Measurements from ENCODE around the gene MYLIP.

DNA sequence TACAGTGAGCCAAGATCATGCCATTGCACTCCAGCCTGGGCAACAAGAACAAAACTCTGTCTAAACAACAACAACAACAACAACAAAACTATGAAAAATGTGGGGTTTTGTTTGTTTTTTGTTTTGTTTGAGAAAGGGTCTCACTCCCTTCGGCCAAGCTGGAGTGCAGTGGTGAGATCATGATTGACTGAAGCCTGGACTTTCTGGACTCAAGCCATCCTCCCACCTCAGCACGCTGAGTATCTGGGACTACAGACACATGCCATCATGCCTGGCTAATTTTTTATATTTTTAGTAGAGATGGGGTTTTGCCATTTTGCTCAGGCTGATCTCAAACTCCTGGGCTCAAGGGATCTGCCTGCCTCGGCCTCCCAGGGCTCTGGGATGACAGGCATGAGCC, 2.8 kb upstream of the MYLIP start:
- TF ChIP-seq, protein P1, sequence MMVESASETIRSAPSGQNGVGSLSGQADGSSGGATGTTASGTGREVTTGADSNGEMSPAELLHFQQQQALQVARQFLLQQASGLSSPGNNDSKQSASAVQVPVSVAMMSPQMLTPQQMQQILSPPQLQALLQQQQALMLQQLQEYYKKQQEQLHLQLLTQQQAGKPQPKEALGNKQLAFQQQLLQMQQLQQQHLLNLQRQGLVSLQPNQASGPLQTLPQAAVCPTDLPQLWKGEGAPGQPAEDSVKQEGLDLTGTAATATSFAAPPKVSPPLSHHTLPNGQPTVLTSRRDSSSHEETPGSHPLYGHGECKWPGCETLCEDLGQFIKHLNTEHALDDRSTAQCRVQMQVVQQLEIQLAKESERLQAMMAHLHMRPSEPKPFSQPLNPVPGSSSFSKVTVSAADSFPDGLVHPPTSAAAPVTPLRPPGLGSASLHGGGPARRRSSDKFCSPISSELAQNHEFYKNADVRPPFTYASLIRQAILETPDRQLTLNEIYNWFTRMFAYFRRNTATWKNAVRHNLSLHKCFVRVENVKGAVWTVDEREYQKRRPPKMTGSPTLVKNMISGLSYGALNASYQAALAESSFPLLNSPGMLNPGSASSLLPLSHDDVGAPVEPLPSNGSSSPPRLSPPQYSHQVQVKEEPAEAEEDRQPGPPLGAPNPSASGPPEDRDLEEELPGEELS (CRISPR knock-in tag; IDR thresholded peaks at IDR 0.05): no peak
- TF ChIP-seq RELA (CRISPR knock-in tag; IDR thresholded peaks at IDR 0.05; ENCODE audit: borderline replicate concordance) (no peak), FOXJ3 (CRISPR knock-in tag; IDR thresholded peaks at IDR 0.05; ENCODE audit: borderline replicate concordance) (no peak), TEAD4 (CRISPR knock-in tag; IDR thresholded peaks at IDR 0.05) (no peak), JUN (CRISPR knock-in tag; IDR thresholded peaks at IDR 0.05) (no peak), CBFB (CRISPR knock-in tag; IDR thresholded peaks at IDR 0.05; ENCODE audit: low read depth) (no peak), ESRRA (CRISPR knock-in tag; IDR thresholded peaks at IDR 0.05; ENCODE audit: borderline replicate concordance) (no peak), NR1H2 (CRISPR knock-in tag; IDR thresholded peaks at IDR 0.05) (no peak)
- TF ChIP-seq, protein P2, sequence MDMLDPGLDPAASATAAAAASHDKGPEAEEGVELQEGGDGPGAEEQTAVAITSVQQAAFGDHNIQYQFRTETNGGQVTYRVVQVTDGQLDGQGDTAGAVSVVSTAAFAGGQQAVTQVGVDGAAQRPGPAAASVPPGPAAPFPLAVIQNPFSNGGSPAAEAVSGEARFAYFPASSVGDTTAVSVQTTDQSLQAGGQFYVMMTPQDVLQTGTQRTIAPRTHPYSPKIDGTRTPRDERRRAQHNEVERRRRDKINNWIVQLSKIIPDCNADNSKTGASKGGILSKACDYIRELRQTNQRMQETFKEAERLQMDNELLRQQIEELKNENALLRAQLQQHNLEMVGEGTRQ (CRISPR knock-in tag; IDR thresholded peaks at IDR 0.05): no peak
- TF ChIP-seq, protein P3, sequence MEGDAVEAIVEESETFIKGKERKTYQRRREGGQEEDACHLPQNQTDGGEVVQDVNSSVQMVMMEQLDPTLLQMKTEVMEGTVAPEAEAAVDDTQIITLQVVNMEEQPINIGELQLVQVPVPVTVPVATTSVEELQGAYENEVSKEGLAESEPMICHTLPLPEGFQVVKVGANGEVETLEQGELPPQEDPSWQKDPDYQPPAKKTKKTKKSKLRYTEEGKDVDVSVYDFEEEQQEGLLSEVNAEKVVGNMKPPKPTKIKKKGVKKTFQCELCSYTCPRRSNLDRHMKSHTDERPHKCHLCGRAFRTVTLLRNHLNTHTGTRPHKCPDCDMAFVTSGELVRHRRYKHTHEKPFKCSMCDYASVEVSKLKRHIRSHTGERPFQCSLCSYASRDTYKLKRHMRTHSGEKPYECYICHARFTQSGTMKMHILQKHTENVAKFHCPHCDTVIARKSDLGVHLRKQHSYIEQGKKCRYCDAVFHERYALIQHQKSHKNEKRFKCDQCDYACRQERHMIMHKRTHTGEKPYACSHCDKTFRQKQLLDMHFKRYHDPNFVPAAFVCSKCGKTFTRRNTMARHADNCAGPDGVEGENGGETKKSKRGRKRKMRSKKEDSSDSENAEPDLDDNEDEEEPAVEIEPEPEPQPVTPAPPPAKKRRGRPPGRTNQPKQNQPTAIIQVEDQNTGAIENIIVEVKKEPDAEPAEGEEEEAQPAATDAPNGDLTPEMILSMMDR (IDR thresholded peaks at IDR 0.05): no peak
- TF ChIP-seq, protein P4, sequence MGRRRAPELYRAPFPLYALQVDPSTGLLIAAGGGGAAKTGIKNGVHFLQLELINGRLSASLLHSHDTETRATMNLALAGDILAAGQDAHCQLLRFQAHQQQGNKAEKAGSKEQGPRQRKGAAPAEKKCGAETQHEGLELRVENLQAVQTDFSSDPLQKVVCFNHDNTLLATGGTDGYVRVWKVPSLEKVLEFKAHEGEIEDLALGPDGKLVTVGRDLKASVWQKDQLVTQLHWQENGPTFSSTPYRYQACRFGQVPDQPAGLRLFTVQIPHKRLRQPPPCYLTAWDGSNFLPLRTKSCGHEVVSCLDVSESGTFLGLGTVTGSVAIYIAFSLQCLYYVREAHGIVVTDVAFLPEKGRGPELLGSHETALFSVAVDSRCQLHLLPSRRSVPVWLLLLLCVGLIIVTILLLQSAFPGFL (CRISPR knock-in tag; IDR thresholded peaks at IDR 0.05; ENCODE audit: borderline replicate concordance): no peak
- TF ChIP-seq, protein P5, sequence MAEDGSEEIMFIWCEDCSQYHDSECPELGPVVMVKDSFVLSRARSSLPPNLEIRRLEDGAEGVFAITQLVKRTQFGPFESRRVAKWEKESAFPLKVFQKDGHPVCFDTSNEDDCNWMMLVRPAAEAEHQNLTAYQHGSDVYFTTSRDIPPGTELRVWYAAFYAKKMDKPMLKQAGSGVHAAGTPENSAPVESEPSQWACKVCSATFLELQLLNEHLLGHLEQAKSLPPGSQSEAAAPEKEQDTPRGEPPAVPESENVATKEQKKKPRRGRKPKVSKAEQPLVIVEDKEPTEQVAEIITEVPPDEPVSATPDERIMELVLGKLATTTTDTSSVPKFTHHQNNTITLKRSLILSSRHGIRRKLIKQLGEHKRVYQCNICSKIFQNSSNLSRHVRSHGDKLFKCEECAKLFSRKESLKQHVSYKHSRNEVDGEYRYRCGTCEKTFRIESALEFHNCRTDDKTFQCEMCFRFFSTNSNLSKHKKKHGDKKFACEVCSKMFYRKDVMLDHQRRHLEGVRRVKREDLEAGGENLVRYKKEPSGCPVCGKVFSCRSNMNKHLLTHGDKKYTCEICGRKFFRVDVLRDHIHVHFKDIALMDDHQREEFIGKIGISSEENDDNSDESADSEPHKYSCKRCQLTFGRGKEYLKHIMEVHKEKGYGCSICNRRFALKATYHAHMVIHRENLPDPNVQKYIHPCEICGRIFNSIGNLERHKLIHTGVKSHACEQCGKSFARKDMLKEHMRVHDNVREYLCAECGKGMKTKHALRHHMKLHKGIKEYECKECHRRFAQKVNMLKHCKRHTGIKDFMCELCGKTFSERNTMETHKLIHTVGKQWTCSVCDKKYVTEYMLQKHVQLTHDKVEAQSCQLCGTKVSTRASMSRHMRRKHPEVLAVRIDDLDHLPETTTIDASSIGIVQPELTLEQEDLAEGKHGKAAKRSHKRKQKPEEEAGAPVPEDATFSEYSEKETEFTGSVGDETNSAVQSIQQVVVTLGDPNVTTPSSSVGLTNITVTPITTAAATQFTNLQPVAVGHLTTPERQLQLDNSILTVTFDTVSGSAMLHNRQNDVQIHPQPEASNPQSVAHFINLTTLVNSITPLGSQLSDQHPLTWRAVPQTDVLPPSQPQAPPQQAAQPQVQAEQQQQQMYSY (CRISPR knock-in tag; IDR thresholded peaks at IDR 0.05): no peak
- TF ChIP-seq, protein P6, sequence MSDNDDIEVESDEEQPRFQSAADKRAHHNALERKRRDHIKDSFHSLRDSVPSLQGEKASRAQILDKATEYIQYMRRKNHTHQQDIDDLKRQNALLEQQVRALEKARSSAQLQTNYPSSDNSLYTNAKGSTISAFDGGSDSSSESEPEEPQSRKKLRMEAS (CRISPR knock-in tag; IDR thresholded peaks at IDR 0.05): no peak
